Esophagus muscularis mucosa (tissue), 4 donors: ENCODE data around the gene RAB11FIP4. TPM values are rescaled to one million over a fixed set of nuclear protein-coding genes. Genes with fewer than 3 reads are reported as not detected.

Source experiments
- DNase-seq: peaks from one replicate; pipeline ENCODE4 v3.0.0-alpha.2; 2017; ENCODE audit errors: extremely low spot score
- H3K27ac ChIP-seq, 4 donors: fragments of 200-600 bp; sonication (generic); replicated peaks in 1 of 4; 1 replicate in 3 of 4; 2 replicates in 1 of 4; pipeline ENCODE4 v1.5.1; 2016 to 2019; ENCODE audit warnings: mild to moderate bottlenecking in 1 of 4
- H3K27me3 ChIP-seq, 4 donors: fragments of 200-600 bp; sonication (generic); one replicate each; pipeline versions ENCODE4 v1.5.1 to v1.6.0; 2016 to 2019
- H3K36me3 ChIP-seq, 4 donors: fragments of 200-600 bp; sonication (generic); one replicate each; pipeline ENCODE4 v1.5.1; 2016 to 2019
- H3K4me1 ChIP-seq, 4 donors: fragments of 200-600 bp; sonication (generic); one replicate each; pipeline ENCODE4 v1.5.1; 2016 to 2019
- H3K4me3 ChIP-seq, 4 donors: fragments of 200-600 bp; sonication (generic); 1 replicate in 2 of 4; 2 replicates in 2 of 4; pipeline ENCODE4 v1.5.1; 2016 to 2019; ENCODE audit warnings: mild to moderate bottlenecking in 4 of 4, moderate library complexity in 1 of 4
- H3K9me3 ChIP-seq, 4 donors: fragments of 200-600 bp; sonication (generic); 1 replicate in 3 of 4; 2 replicates in 1 of 4; pipeline ENCODE4 v1.5.1; 2016 to 2019
- EP300 ChIP-seq: sonication (generic); formaldehyde crosslinking; IDR thresholded peaks from one replicate; pipeline ENCODE4 v1.6.1; 2017; ENCODE audit warnings: antibody characterized with exemption
- POLR2A ChIP-seq: fragments of 450-650 bp; IDR thresholded peaks from one replicate; pipeline ENCODE4 v1.6.1; 2017; ENCODE audit warnings: antibody characterized with exemption, moderate library complexity, mild to moderate bottlenecking, low read depth
- POLR2AphosphoS5 ChIP-seq, 2 donors: sonication (generic); formaldehyde crosslinking; IDR thresholded peaks; one replicate each; pipeline ENCODE4 v1.6.1; 2017; ENCODE audit warnings: antibody characterized with exemption in 2 of 2
- WGBS: methylation state at CpG from one replicate; pipeline ENCODE4 v1.1.5; 2018; 5-methylcytosine and 5-hydroxymethylcytosine counted together
- intact Hi-C: fragments of 100-400 bp; cut with DNase I; formaldehyde crosslinking; loops from one replicate; pipeline ENCODE4 v1.15.1; 2023
- total RNA-seq, 4 donors: library from RNA; depleted of rRNA; stranded (reverse); fragments of >200 nt; gene quantifications; one replicate each; pipeline versions ENCODE4 v1.1.0 to v1.2.1, GENCODE V29; 2016
- TF ChIP-seq, protein P1 (sequence below), 3 experiments: fragments of 200-600 bp in 2 of 3; fragments of 450-650 bp in 1 of 3; sonication (generic) in 2 of 3; IDR thresholded peaks; one replicate each; pipeline ENCODE4 v1.5.1; 2017 to 2019; ENCODE audit warnings: antibody characterized with exemption in 3 of 3, mild to moderate bottlenecking in 2 of 3, moderate library complexity in 1 of 3

RAB11FIP4 gene
- total RNA-seq, 4 donors from 2014 or later = 0.75 to 2.3 (median 1.7) TPM

DNA sequence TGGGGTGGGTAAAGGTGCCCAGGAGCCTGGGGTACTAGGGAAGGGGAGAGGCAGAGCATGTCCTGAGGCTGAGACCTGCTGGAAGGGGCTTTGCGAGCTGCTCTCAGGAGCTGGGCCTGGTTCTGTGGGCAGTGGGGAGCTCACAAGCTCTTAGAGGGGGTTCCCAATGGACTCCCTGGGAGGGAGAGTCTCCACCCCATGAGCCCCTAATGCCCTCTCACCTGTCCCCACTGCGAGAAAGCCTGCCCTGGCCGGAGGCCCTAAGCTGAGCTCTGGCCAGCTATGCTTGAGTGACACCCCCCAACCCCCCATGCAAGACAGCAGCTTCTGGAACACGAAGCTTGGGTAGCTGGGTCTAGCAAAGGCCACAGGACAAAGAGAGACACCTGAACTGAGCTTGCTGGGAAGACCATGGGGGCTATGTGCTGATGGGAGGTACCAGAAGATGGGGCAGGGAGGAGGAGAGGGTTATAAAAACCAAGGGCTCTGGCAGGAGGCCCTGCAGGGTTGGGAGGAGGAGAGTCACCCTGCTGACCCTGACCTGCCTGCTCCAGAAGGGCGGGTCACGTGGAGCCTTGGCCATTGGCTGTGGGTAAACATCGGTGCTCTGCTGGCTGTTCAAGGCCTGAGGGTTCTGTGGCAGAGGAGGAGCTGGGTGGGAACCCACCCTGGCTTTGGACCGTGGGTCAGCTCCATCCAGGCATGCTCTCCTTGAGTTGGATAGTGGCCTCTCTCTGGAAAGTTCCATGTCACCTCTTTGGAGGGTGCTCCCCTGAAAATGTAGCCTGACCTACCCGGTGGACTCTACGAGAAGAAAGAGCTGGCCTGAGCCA is 106.7 kb downstream of the RAB11FIP4 start:
- DNase-seq = no peak
- WGBS = 95% methylated on average over 9 of the region's 10 CpGs
- H3K4me3 ChIP-seq = no peak overlapping the region
- peaks cover 0 to 16% (median 0%) of the 10 kb centered on the region in 4 donors for H3K27me3 ChIP-seq
- no peak overlapping the region for H3K27ac ChIP-seq
- TF ChIP-seq POLR2AphosphoS5 (IDR thresholded peaks at IDR 0.05) (no peak), EP300 (no peak), POLR2A (no peak)
- H3K36me3 ChIP-seq = no peaks in the 10 kb centered on the region
- H3K9me3 ChIP-seq = no peaks in the 10 kb centered on the region
- H3K4me1 ChIP-seq = peaks cover 0 to 11% (median 6%) of the 10 kb centered on the region in 4 donors
- intact Hi-C loops = no loop called here

DNA sequence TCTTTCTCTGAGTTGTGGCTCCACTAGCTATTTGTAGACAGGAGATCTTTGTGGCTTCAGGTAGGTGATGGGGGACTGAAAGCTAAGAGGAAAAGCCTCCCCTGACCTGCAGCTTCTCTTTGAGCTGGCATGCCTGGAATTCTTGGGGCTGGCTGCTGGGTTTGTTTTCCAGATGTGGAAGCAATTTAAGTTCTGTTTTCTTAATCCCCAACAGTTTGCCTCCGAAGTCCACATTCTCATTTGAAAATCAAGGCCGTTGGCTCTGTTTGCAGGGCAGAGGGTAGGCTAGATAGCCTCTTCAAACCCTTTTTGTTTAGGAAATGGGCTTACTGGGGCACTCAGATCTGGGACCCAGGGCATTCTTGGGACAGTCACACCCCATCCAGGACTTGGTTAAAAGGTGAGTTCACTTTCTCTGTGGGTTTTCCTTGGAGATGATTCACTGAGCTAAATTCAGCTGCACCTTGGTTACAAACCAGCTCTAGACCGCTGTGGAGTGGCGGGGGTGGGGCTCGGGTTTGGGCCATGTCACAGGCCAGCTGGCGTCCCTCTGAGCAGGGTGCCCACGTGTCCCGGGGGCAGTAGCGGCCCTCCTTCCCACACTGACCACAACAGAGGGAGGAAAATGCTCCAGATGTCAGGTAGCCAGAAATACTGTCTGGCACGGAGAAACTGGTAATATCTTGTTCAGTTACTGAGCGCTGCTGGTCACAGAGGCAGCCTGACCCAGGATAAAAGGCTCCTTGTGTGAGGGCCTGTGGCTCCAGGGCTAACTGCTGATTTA is 108.5 kb downstream of the RAB11FIP4 start:
- no peak overlapping the region for H3K4me3 ChIP-seq
- TF ChIP-seq POLR2A (no peak), POLR2AphosphoS5 (IDR thresholded peaks at IDR 0.05) (no peak), EP300 (no peak)
- TF ChIP-seq, protein P1, sequence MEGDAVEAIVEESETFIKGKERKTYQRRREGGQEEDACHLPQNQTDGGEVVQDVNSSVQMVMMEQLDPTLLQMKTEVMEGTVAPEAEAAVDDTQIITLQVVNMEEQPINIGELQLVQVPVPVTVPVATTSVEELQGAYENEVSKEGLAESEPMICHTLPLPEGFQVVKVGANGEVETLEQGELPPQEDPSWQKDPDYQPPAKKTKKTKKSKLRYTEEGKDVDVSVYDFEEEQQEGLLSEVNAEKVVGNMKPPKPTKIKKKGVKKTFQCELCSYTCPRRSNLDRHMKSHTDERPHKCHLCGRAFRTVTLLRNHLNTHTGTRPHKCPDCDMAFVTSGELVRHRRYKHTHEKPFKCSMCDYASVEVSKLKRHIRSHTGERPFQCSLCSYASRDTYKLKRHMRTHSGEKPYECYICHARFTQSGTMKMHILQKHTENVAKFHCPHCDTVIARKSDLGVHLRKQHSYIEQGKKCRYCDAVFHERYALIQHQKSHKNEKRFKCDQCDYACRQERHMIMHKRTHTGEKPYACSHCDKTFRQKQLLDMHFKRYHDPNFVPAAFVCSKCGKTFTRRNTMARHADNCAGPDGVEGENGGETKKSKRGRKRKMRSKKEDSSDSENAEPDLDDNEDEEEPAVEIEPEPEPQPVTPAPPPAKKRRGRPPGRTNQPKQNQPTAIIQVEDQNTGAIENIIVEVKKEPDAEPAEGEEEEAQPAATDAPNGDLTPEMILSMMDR (IDR thresholded peaks at IDR 0.05) = no peak
- intact Hi-C loops = no loop called here
- no peaks in the 10 kb centered on the region for H3K36me3 ChIP-seq
- no peak for DNase-seq
- peaks cover 0 to 11% (median 6%) of the 10 kb centered on the region in 4 donors for H3K4me1 ChIP-seq
- no peak overlapping the region for H3K27ac ChIP-seq
- peaks cover 0 to 16% (median 0%) of the 10 kb centered on the region in 4 donors for H3K27me3 ChIP-seq
- WGBS = 34% methylated on average over 4 of the region's 11 CpGs
- no peaks in the 10 kb centered on the region for H3K9me3 ChIP-seq

DNA sequence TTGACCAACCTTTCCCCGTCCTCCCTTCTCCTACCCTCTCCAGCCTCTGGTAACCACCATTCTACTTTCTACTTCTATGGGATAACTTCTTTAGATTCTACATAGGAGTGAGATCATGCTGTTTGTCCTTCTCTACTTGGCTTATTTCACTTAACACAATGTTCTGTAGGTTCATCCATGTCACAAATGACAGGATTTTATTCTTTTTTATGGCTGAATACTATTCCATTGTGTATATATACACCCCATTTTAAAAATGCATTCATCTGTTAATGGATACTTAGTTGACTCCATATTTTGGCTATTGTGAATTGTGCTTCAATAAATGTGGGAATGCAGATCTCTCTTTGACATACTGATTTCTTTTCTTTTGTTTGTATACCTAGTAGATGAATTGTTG is 115.0 kb downstream of the RAB11FIP4 start:
- peaks cover 0 to 7% (median 0%) of the 10 kb centered on the region in 4 donors for H3K27me3 ChIP-seq
- intact Hi-C loops = no loop called here
- H3K4me1 ChIP-seq = peaks cover 8 to 20% (median 12%) of the 10 kb centered on the region in 4 donors
- H3K27ac ChIP-seq = no peak overlapping the region
- DNase-seq = no peak
- H3K9me3 ChIP-seq = no peaks in the 10 kb centered on the region
- TF ChIP-seq POLR2A (no peak), EP300 (no peak), POLR2AphosphoS5 (IDR thresholded peaks at IDR 0.05) (no peak)
- TF ChIP-seq, protein P1 (IDR thresholded peaks at IDR 0.05) = no peak
- 96% methylated on average over 1 of the region's 1 CpG for WGBS
- no peak overlapping the region for H3K4me3 ChIP-seq
- H3K36me3 ChIP-seq = no peaks in the 10 kb centered on the region

DNA sequence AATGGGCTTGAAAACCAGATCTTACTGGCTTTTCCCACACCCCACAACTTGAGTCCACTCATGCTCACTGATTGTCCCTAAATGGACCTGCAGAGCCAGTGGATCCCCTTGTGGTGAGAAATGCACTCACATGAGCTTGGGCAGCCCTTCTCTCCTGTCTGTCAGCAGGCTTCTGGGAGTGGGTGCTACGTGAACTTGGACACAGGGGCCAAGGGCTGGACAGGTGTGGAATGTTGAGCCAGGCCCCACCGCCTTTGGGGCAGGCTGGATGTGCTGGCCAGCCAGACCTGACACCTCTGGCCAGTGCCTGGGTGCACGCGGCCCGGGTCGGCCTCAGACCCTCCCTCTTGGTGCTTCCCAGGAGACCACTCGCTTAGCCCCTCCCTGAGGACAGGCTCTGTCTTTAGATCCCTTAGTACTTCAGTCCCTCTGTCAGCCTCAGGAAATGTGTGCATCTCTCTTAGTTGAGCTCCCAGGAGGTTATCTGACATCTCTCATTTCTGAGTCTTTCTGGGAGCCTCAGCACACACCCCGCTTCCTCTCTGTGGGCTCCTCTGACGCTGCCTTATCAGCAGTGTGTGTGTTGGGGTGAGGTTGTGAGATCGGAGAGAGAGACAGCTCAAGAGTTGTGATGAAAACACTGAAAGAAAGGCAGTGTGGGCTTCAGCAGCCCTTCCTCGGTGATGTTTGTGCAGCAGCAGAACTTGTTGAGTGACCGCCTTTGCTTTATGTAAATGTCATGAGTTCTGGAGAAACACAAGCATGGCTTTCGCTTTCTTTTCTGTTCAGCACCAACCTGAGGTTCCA is 117.0 kb downstream of the RAB11FIP4 start:
- Histone ChIP-seq H3K4me1 (peaks cover 8 to 20% (median 12%) of the 10 kb centered on the region in 4 donors), H3K9me3 (no peaks in the 10 kb centered on the region), H3K27me3 (peaks cover 0 to 13% (median 0%) of the 10 kb centered on the region in 4 donors), H3K4me3 (no peak overlapping the region), H3K36me3 (no peaks in the 10 kb centered on the region), H3K27ac (no peak overlapping the region)
- DNase-seq = no peak
- TF ChIP-seq POLR2A (no peak), POLR2AphosphoS5 (IDR thresholded peaks at IDR 0.05) (no peak), EP300 (no peak)
- TF ChIP-seq, protein P1 (IDR thresholded peaks at IDR 0.05) = no peak
- WGBS = 69% methylated on average over 6 of the region's 13 CpGs
- intact Hi-C loops = no loop called here
